Measurements from ENCODE around the gene ATG12.

- TF ChIP-seq CTCF (conservative IDR thresholded peaks at IDR 0.05; ENCODE audit: low read depth, low read length): no peak
- TF ChIP-seq EZH2 (IDR thresholded peaks at IDR 0.05; ENCODE audit: low read length, unreplicated experiment): no peak
- no peak for TF ChIP-seq EZH2phosphoT487 (IDR thresholded peaks at IDR 0.05; ENCODE audit: borderline replicate concordance, low read length)
These were observed 33.7 kb downstream of the ATG12 start for GRCh38 chr5:115807654-115808052.

All from PC-3 (cell line).